Kidney capillary endothelial cell (primary cell): ENCODE data around the gene CEP112.
A peak's percentile ranks its signal among the peaks of the same experiment; 100 is the strongest.

Source experiments
- DNase-seq: peaks from one replicate; pipeline ENCODE4 v3.0.0-alpha.2; 2018; ENCODE audit warnings: low spot score

The CEP112 gene

GRCh38 chr17:66191593-66192377, at the start of gene CEP112:
TSS of gene CEP112 (minus strand) at chr17:66192133.
- peak; percentile 73 for DNase-seq

GRCh38 chr17:66240630-66241029, 48.7 kb upstream of the CEP112 start:
- DNase-seq, result peak; percentile 38

- DNase-seq, result no peak
Observed at GRCh38 chr17:66240013-66240412, 48.1 kb upstream of the CEP112 start.

- DNase-seq, result no peak
Observed at GRCh38 chr17:66235377-66235994, 43.6 kb upstream of the CEP112 start.

GRCh38 chr17:66234611-66235010, 42.7 kb upstream of the CEP112 start:
- DNase-seq, result no peak

GRCh38 chr17:66233023-66233753, 41.3 kb upstream of the CEP112 start:
- no peak for DNase-seq

- DNase-seq, result no peak
Observed at GRCh38 chr17:66230922-66231591, 39.1 kb upstream of the CEP112 start.

GRCh38 chr17:66229783-66230538, 38.0 kb upstream of the CEP112 start:
- DNase-seq, result no peak

GRCh38 chr17:66228887-66229782, 37.2 kb upstream of the CEP112 start, which contains the start of gene APOH:
TSS of gene APOH (minus strand) at chr17:66229415. CDS start at chr17:66229379, 36 bp downstream.
- no peak for DNase-seq

GRCh38 chr17:66227212-66228045, 35.5 kb upstream of the CEP112 start:
- DNase-seq, result no peak

GRCh38 chr17:66222798-66223350, 30.9 kb upstream of the CEP112 start:
- DNase-seq, result no peak

GRCh38 chr17:66221755-66222530, 30.0 kb upstream of the CEP112 start:
- no peak for DNase-seq

GRCh38 chr17:66221343-66221742, 29.4 kb upstream of the CEP112 start:
- no peak for DNase-seq

- DNase-seq, result no peak
Observed at GRCh38 chr17:66220079-66220835, 28.3 kb upstream of the CEP112 start.

- no peak for DNase-seq
Observed at GRCh38 chr17:66215529-66215911, 23.6 kb upstream of the CEP112 start.

GRCh38 chr17:66214884-66215528, 23.1 kb upstream of the CEP112 start:
- no peak for DNase-seq
